Panc1 (cell line): ENCODE data around the gene MAGI2. TPM values are rescaled to one million over a fixed set of nuclear protein-coding genes. Genes with fewer than 3 reads are reported as not detected.

Experiments used
- ATAC-seq: fragments of 200-7000 bp; cut with Tn5 transposase; 2 replicates; pipeline ENCODE4 v1.9.1; 2020; ENCODE audit warnings: mild to moderate bottlenecking, moderate library complexity
- BruUV-seq: library from RNA; stranded (reverse); fragments of 400-500 nt; replicated peaks from 2 replicates; lab custom pipeline; 2021; lab: Mats Ljungman, UMichigan
- CTCF ChIA-PET: fragments of 300-600 bp; sonication (Branson Sonifier 250); formaldehyde crosslinking; loops from one replicate; lab custom pipeline; 2022; ENCODE audit warnings: antibody characterized with exemption; lab: Charles Lee
- POLR2A ChIA-PET: fragments of 300-600 bp; sonication (Branson Sonifier 250); formaldehyde crosslinking; loops from one replicate; lab custom pipeline; 2022; ENCODE audit warnings: antibody characterized with exemption; lab: Charles Lee
- DNase-seq: peaks from one replicate; pipeline ENCODE4 v3.0.0-alpha.2; 2010; ENCODE audit warnings: low read depth, low spot score
- H3K27ac ChIP-seq: 2 replicates; pipeline ENCODE4 v1.5.1; 2011; ENCODE audit warnings: mild to moderate bottlenecking, low read length, inconsistent platforms
- H3K27me3 ChIP-seq: fragments of 200-500 bp; sonication (Bioruptor generic); 2 replicates; pipeline ENCODE4 v1.6.0; 2014; ENCODE audit warnings: low read length, inconsistent platforms; ENCODE audit not compliant: control insufficient read depth, insufficient read depth
- H3K36me3 ChIP-seq: fragments of 200-500 bp; sonication (Bioruptor generic); 2 replicates; pipeline ENCODE4 v1.5.1; 2014; ENCODE audit warnings: inconsistent platforms, mild to moderate bottlenecking, low read length, moderate library complexity; ENCODE audit not compliant: control insufficient read depth, insufficient read depth
- H3K4me1 ChIP-seq: 2 replicates; pipeline ENCODE4 v1.5.1; 2011; ENCODE audit warnings: inconsistent platforms, mild to moderate bottlenecking, low read length, moderate library complexity; ENCODE audit not compliant: control insufficient read depth, insufficient read depth
- H3K4me3 ChIP-seq, 2 experiments: 2 replicates each; pipeline ENCODE4 v1.5.1; 2011 to 2012; ENCODE audit warnings: low read depth in 2 of 2, low read length in 2 of 2, mild to moderate bottlenecking in 2 of 2, inconsistent platforms in 1 of 2, moderate library complexity in 1 of 2
- H3K9me3 ChIP-seq: fragments of 200-500 bp; sonication (Bioruptor generic); 2 replicates; pipeline ENCODE4 v1.5.1; 2014; ENCODE audit warnings: low read depth, mild to moderate bottlenecking, inconsistent platforms, low read length, moderate library complexity; ENCODE audit not compliant: control insufficient read depth, insufficient read depth
- CTCF ChIP-seq: fragments of 450-650 bp; IDR thresholded peaks from 2 replicates; pipeline ENCODE4 v1.5.1; 2017; ENCODE audit warnings: mild to moderate bottlenecking
- POLR2AphosphoS5 ChIP-seq: IDR thresholded peaks from 2 replicates; pipeline ENCODE4 v1.6.1; 2012; ENCODE audit warnings: mild to moderate bottlenecking, low read depth, low read length, moderate library complexity
- REST ChIP-seq, 2 experiments: IDR thresholded peaks; 2 replicates each; pipeline ENCODE4 v1.6.1; 2011 to 2012; ENCODE audit warnings: low read depth in 2 of 2, control low read depth in 1 of 2, low read length in 1 of 2, mild to moderate bottlenecking in 1 of 2, moderate library complexity in 1 of 2; ENCODE audit not compliant: insufficient read depth in 1 of 2
- SIN3A ChIP-seq: IDR thresholded peaks from 2 replicates; pipeline ENCODE4 v1.6.1; 2012; ENCODE audit warnings: low read depth, mild to moderate bottlenecking, low read length, moderate library complexity, borderline replicate concordance; ENCODE audit not compliant: insufficient read depth
- TCF7L2 ChIP-seq: IDR thresholded peaks from 2 replicates; pipeline ENCODE4 v1.6.1; 2011; ENCODE audit warnings: mild to moderate bottlenecking, low read depth, low read length, inconsistent platforms
- in situ Hi-C: cut with HindIII; loops from 2 replicates; pipeline ENCODE4 v1.10.0; 2016; ENCODE audit warnings: low sequenced_read_pairs, low pct_unique_long_range_greater_than_20kb
- intact Hi-C: fragments of 100-400 bp; cut with micrococcal nuclease; formaldehyde crosslinking; loops from one replicate; pipeline ENCODE4 v1.10.0; 2022; ENCODE audit not compliant: unreplicated experiment
- total RNA-seq: library from RNA; stranded (reverse); gene quantifications from one replicate; pipeline ENCODE4 v1.2.1, GENCODE V29; 2021; ENCODE audit not compliant: unreplicated experiment

Gene MAGI2
- total RNA-seq, 1 experiment from 2014 or later: 5.4 TPM

- no TSS peak for BruUV-seq
- H3K27ac ChIP-seq: no peak overlapping the region
- H3K4me1 ChIP-seq: no peaks in the 10 kb centered on the region
- no peaks in the 10 kb centered on the region for H3K36me3 ChIP-seq
- ATAC-seq (no peak), DNase-seq (no peak)
- ChIA-PET CTCF (no interaction called here), POLR2A (no interaction called here)
- H3K9me3 ChIP-seq: no peaks in the 10 kb centered on the region
- intact Hi-C loops (no loop called here), in situ Hi-C loops (no loop called here)
- H3K4me3 ChIP-seq: no peak overlapping the region
- peaks cover 9% of the 10 kb centered on the region; the same call in 1 of the 2 replicates for H3K27me3 ChIP-seq
- no peak for TF ChIP-seq REST (IDR thresholded peaks at IDR 0.05; ENCODE audit: insufficient read depth in 1 of 2, low read depth in 2 of 2, low read length in 1 of 2)
- TF ChIP-seq CTCF: no peak
- TF ChIP-seq POLR2AphosphoS5: no peak
- TF ChIP-seq SIN3A: no peak
- TF ChIP-seq TCF7L2: no peak
Observed at GRCh38 chr7:78345293-78345911, 1108.1 kb downstream of the MAGI2 start.

- H3K9me3 ChIP-seq: no peaks in the 10 kb centered on the region
- no peaks in the 10 kb centered on the region; the same call in 1 of the 2 replicates for H3K27me3 ChIP-seq
- ChIA-PET POLR2A (no interaction called here), CTCF (no interaction called here)
- intact Hi-C loops: no loop called here
- DNase-seq: no peak
- in situ Hi-C loops: no loop called here
- H3K27ac ChIP-seq: no peak overlapping the region
- TF ChIP-seq CTCF (no peak), TCF7L2 (no peak), REST (IDR thresholded peaks at IDR 0.05; ENCODE audit: insufficient read depth in 1 of 2, low read depth in 2 of 2, low read length in 1 of 2) (no peak), POLR2AphosphoS5 (no peak), SIN3A (no peak)
- no peak for ATAC-seq
- H3K4me1 ChIP-seq: no peaks in the 10 kb centered on the region
- BruUV-seq: no TSS peak
- H3K4me3 ChIP-seq: no peak overlapping the region
- H3K36me3 ChIP-seq: no peaks in the 10 kb centered on the region
Observed at GRCh38 chr7:78334426-78334825, 1119.0 kb downstream of the MAGI2 start.
